GM19035 (cell line): ENCODE measurements around the gene LGR6.
"Not testable (repeated sequence)": the region's sequence is repeated elsewhere in the genome, so short reads cannot be mapped to it uniquely, and the experiment has no call there.

Experiments used
- ATAC-seq: cut with Tn5 transposase; IDR thresholded peaks from one replicate; pipeline ENCODE4 v1.9.1; 2021; ENCODE audit not compliant: unreplicated experiment

Gene LGR6

DNA sequence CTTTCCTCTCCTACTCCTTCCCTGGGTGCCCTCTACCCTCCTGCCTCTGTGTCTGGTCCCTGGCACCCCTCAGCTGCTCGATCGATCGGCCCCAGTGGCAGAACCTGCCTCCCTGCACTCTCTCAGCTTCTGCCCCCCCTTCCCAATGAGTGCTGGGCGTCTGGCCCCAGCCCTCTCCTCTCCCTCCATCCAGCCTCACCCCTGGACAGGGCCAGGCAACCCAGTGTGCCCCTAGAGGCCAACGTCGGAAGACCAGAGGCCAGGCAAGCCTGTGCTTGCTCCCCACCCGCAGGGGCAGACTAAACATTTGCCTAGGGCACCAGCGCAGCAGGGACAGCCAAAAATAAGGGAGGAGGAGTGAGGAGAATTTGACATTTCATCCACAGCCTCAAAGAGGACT, 43.5 kb downstream of the LGR6 start:
- peak; percentile 64 for ATAC-seq

GRCh38 chr1:202238914-202239313, 45.3 kb downstream of the LGR6 start:
- no peak for ATAC-seq

- ATAC-seq: not testable (repeated sequence)
Observed at GRCh38 chr1:202240226-202240625, 46.6 kb downstream of the LGR6 start.

- ATAC-seq: no peak
Observed at GRCh38 chr1:202240956-202241355, 47.4 kb downstream of the LGR6 start.

GRCh38 chr1:202241376-202242079, 47.9 kb downstream of the LGR6 start:
- ATAC-seq: no peak

- no peak for ATAC-seq
Observed at GRCh38 chr1:202242080-202242419, 48.5 kb downstream of the LGR6 start.

GRCh38 chr1:202243006-202243405, 49.4 kb downstream of the LGR6 start:
- no peak for ATAC-seq

DNA sequence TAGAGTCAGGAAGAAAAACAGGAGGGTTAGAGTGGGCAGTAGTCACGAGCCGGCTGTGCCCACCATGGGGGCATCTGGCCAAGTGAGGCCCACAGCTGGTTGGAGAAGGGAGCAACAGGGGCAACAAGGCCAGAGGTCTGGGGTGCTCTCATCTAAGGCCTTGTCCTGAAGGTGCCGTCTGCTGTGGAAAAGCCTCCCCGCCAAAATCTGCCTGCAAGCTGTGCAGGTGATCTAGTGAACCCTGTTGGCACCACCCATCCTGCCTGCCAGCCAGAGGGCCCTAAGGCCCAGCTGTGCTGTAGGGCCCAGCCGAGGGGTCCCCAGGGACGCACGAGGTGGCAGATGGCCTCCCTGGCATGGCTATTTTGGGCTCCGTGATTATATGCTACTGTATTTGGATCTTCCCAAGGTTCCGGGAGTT, 51.3 kb downstream of the LGR6 start:
- no peak for ATAC-seq

- no peak for ATAC-seq
Observed at GRCh38 chr1:202245391-202245790, 51.8 kb downstream of the LGR6 start.

DNA sequence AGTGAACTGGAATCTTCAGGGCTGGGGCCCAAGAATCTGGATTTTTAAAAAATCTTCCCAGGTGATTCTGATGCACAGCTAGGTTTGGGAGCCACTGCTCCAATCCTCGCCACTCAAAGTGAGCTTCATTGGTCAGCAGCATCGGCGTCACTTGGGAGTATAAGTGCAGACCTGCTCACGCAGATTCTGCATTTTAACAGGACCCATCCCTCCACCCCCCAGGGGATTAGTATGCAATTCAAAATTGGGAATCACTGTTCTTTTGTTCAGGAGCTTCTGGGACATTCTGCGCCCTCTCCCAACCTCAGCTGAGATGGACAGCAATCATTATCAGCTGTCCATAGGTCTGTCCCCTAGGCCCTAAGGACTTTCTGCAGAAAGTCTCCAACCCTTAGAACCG, 53.5 kb downstream of the LGR6 start:
- no peak for ATAC-seq

GRCh38 chr1:202247837-202248795, 54.5 kb downstream of the LGR6 start:
- ATAC-seq: no peak

DNA sequence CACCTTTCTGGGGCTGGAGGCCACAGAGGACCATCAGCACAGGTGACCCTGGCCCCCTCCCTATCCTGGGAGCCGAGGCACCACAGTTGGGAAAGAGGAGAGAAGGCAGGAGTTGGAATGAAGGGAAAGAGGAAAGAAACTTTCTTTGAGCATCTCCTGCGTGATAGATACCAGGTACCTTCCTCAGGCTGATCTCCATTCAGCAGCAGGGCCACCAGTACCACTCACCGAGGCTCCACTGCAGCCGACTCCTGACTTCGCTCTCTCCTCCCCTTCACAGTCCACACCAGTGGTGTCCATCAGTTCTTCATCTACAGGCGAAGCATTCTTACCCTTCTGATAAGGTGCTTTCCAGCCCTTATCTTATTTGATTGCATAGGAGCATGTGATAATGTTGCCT, 55.3 kb downstream of the LGR6 start:
- no peak for ATAC-seq

GRCh38 chr1:202249436-202249835, 55.8 kb downstream of the LGR6 start:
- no peak for ATAC-seq

DNA sequence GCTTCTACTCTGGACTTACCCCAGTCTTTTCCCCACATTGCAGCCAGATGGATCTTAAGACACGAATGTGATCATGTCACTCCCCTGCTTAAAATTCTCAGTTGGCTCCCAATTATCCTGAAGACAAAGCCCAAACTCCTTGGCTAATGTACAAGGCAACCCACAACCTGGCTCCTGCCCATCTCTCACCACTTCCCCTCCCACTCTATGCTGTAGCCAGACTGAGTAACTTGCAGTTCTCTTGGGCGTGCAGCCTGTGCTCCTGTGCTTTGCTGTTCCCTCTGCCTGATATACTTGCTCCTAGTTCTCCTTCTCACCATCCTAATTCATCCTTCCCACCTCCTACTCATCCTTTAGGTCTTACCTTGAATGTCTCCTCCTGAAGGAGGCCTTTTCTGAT, 56.2 kb downstream of the LGR6 start:
- ATAC-seq: no peak

- ATAC-seq: no peak
Observed at GRCh38 chr1:202250982-202251381, 57.4 kb downstream of the LGR6 start.

- no peak for ATAC-seq
Observed at GRCh38 chr1:202251424-202252256, 58.0 kb downstream of the LGR6 start.

GRCh38 chr1:202252271-202252670, 58.7 kb downstream of the LGR6 start:
- no peak for ATAC-seq

- no peak for ATAC-seq
Observed at GRCh38 chr1:202254454-202255252, 61.1 kb downstream of the LGR6 start.

- no peak for ATAC-seq
Observed at GRCh38 chr1:202255343-202255742, 61.7 kb downstream of the LGR6 start.

DNA sequence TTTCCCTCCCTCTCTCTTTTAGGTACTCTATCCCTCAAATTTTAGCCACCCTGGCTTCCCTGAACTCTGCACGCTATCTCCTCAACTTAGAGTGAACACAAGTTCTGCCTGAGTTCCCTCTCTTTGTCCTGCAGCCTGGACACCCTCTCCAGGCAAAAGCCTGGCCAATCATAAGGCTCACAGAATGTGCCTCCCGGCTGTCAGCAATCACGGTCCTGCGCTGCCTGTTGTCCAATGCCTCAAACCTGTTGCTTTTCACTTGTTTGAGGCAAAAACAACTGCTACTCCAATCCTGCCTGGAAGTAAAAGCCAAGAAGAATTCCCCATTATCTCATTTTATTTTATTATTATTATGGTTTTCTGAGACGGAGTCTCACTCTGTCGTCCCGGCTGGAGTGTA, 66.1 kb downstream of the LGR6 start:
- ATAC-seq: no peak
